HG03378 (cell line): ENCODE measurements around the gene REV3L.

Experiments
- ATAC-seq: cut with Tn5 transposase; IDR thresholded peaks from one replicate; pipeline ENCODE4 v1.9.1; 2021; ENCODE audit warnings: mild to moderate bottlenecking, moderate library complexity; ENCODE audit not compliant: unreplicated experiment

REV3L gene

DNA sequence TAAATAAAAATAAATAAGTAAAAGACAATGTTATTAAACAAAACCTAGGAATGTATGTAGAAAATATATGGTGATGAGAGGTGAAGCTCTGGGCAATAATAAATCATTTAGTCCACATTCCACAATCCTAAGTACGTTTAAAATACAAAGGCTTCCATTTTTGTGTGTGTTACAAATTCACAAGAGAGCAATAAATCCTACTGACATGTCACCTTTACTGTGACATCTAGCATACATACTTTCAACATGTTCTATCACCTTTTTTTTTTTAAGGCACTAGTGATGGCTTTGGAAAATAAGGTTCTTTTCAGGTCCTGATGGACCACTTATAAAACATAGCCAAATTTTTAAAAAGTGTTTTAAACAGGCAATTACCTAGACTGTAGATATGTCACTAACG, 12.0 kb downstream of the REV3L start:
- no peak for ATAC-seq

GRCh38 chr6:111469543-111469942, 13.5 kb downstream of the REV3L start:
- no peak for ATAC-seq

DNA sequence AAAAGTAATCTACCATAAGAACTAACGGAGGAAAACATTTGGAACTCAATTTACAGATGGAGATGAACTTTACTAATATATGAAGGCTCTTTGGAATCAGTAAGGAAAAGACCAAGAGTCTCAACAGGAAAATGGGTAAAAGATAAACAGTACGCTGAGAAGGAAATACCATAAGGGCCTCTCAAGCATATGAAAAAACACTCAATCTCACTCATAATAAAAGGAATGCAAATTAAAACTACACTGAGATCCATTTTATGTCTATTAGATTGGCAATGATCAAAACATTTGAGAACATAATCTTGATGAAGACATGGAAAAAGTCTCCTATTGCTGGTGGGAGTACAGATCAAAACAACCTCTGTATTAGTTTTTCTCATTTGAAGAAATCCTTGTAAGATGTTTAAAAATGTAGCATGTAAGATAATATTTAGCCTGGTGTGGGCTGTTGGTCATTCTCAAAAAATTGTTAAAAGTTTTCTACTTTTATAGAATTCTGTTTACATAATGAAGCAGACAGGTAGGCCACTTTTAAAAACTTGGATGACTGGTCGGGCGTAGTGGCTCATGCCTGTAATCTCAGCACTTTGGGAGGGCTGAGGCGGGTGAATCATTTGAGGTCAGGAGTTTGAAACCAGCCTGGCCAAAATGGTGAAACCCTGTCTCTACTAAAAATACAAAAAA, 14.5 kb downstream of the REV3L start:
- ATAC-seq = no peak

GRCh38 chr6:111464184-111464583, 18.8 kb downstream of the REV3L start:
- ATAC-seq = no peak

DNA sequence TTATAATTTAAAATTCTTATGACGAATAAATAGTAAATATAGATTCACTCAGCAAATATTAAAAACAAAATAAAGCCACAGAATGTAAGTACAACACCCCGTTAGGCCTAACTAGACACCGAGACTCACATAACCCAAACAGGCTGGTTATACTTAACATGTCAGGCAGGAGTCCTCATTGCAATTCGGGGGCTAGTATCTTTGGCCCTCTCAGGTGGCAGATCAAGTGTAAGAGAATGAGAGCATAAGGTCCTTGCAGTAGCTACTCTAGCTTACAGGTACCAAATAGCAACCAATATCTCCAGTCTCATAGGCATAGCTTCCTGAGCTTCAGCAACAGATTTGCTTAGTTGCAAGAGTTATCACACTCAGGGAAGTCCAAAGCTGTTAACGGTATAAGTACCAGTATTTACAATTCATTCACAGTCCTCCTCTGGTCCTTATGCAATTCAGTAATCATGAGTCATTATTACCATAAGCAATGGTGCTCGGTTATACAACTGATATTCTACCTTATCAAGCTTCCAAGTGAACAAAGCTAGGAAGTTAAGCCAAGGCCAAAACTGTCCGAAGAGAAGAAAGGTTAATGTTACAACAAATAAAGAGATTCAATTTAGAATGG, 20.1 kb downstream of the REV3L start:
- ATAC-seq = no peak

DNA sequence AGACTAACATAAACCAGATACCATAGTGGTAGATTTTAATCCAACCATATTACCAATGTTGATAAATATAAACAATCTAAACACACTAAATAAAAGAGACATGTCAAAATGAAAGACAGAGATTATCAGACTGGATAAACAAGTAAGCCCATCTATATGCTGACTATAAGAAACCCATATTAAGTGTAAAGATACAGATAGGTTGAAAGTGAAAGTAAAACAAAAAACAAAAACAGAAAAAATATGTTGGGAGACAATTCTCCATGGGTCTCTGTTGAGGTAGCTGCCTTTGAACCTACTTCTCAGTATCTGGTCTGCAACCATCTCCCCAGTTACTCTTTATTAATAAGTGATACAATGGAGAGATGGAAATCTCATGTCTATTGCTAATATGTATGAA, 21.2 kb downstream of the REV3L start:
- no peak for ATAC-seq

DNA sequence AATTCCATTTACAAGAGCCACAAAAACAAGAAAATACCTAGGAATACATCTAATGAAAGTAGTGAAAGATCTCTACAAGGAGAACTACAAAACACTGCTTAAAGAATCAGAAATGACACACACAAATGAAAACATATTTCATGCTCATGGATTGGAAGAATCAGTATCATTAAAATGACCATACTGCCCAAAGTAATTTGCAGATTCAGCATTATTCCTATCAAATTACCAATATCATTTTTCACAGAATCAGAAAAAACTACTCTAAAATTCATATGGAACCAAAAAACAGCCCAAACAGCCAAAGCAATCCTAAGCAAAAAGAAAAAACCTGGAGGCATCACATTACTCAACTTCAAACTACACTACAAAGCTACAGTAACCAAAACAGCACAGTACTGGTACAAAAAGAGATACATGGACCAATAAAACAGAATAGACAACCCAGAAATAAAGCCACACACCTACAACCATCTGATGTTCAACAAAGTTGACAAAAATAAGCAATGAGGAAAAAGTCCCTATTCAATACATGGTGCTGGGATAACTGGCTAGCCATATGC, 24.3 kb downstream of the REV3L start:
- no peak for ATAC-seq

DNA sequence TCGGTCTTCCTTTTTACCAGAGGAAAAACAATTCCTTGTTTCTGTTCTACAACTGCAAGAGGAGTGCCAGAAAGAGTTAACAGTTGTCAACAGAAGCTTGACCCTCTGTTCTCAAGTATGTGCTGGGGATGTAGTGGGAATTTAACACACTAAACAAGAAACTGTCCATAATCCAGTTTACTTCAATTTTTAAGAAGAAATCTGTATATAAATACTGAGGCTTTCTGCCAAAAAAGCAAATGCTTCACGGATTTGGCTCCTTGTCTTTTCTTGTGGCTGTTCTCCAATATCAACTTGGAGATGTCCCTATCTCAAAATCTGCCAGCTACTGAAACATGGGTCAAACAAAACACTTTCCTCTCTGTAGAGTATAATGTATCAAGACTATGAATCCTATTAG, 26.8 kb downstream of the REV3L start:
- ATAC-seq = no peak

DNA sequence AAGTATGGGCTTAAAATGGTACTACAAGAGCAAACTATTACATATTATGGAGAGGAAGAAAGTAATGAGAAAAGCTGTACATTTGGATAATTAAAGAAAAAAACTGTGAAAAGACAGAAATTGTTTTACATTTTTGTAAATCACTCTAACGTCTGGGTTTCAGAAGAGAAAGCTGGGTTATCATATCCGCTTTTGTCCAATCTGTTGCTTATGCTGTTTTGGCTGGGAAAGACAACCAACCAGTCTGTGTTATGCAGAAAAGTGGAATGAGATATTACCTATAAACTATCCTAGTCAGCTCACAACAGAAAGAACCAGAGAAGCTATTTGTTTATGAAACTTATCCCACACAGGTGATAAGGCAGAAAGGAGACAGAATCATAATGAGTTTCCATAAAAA, 32.4 kb downstream of the REV3L start:
- no peak for ATAC-seq

GRCh38 chr6:111450087-111450486, 32.9 kb downstream of the REV3L start:
- no peak for ATAC-seq

GRCh38 chr6:111449129-111449528, 33.9 kb downstream of the REV3L start:
- ATAC-seq = no peak

DNA sequence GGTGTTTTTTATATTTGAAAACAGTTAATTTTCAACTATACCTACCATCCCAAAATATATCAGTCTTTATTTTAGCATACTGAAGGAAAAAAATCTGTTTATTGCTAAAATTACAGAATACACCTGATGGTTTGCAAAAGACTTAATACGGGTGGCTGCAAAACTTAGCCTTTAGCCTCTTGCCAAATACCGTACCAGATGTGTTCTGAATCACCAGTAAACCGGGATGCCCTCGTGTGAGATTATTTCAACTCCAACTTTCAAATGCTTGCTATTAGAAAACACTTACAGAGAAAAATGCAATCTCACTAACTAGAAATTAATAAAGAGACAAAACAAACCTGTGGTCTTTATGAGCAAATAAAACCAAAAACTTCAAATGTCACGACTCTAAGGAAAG, 36.0 kb downstream of the REV3L start:
- ATAC-seq = no peak

DNA sequence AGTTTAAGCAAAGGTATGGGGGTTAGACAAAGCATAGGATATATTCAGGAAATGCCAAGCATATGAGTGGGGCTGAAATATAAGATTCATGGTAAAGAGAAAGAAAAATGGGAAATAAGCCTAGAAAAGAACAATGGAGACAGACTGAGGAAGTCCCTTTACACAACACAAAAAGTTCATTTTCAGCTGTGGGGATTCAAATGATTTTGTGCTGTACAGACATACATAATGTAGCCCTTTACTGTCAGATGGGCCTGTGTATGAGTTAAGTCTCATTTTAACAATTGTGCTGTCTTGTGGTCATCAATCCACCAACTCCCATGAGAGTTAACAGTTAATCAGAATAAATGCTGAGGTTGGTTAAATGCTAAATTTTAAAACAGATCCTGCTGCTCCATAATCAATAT, 37.2 kb downstream of the REV3L start:
- no peak for ATAC-seq

DNA sequence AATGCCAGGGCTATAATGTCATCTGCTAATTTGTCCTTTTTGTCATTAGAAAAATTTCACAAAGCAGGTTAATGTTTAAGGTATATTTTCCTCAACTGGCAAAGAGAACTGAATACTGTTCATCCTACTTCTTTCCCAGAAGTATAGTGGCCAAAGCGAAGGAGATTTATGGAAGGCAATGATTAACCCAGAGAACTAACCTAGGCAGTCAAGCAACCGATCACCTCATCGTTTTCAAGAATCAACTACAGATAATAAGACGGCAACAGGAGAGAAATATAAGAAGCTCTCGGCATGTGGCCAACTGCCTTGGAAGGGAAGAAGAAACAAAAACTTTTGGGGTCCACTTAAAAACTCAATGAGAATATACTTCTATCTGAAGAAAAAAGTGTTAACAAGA, 38.2 kb downstream of the REV3L start:
- ATAC-seq = no peak

- ATAC-seq = peak; percentile 56
Measured at GRCh38 chr6:111441678-111442243, 41.3 kb downstream of the REV3L start.

- no peak for ATAC-seq
Measured at GRCh38 chr6:111439171-111439570, 43.8 kb downstream of the REV3L start.

- no peak for ATAC-seq
Measured at GRCh38 chr6:111437573-111437972, 45.4 kb downstream of the REV3L start.

DNA sequence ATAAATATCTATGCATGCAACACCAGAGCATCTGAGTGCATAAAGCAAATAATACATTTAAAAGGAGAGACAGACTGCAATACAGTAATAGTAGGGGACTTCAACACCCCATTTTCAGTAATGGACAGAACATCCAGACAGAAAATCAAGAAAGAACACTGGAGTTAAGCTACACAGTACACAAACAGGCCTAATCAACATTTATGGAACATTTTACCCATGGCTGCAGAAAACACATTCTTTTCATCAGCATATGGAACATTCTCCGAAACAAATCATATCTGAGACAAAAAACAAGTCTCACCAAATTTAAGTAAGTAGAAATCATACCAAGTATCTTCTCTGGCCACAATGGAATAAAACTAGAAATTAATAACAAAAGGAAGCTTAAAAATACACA, 50.5 kb downstream of the REV3L start:
- no peak for ATAC-seq

DNA sequence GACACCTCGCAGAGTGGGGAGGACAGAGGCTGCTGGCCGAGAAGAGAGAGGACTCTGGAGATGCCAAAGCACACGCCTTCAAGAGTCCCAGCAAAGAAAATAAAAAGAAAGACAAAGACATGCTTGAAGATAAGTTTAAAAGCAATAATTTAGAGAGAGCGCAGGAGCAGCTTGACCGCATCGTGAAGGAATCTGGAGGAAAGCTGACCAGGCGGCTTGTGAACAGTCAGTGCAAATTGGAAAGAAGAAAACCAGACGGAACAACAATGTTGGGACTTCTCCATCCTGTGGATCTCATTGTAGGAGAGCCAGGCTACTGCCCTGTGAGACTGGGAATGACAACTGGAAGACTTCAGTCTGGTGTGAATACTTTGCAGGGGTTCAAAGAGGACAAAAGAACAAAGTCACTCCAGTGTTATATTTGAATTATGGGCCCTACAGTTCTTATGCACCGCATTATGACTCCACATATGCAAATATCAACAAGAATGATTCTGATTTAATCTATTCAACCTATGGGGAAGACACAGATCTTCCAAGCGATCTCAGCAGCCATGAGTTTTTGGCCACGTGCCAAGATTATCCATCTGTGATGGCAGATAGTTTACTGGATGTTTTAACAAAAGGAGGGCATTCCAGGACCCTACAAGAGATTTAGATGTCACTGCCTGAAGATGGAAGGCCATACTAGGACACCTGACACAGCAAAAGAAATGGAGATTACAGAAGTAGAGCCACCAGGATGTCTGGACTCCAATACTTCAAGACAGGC, 52.2 kb downstream of the REV3L start:
- no peak for ATAC-seq

- ATAC-seq = no peak
Measured at GRCh38 chr6:111429571-111429970, 53.4 kb downstream of the REV3L start.

DNA sequence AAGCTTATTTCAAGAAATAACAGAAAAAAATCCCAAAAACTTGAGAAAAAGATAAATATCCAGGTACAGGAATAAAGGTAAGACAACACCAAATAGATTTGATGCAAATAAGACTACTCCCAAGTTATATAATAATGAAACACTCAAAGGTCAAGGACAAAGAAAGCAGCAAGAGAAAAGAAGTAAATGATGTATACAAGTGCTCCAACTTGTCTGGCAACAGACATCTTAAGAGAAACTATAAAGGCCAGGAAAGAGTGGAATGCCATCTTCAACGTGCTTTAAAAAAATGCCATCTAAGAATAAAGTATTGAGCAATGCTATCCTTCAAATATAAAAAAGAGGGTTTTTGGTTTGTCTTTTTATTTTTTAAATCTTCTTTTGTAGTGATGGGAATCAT, 54.2 kb downstream of the REV3L start:
- ATAC-seq = no peak
